Tibial artery (tissue), 4 donors: Measurements from ENCODE around the gene CARD19.
"Not testable (repeated sequence)": the region's sequence is repeated elsewhere in the genome, so short reads cannot be mapped to it uniquely, and the experiment has no call there.

Experiments
- DNase-seq, 2 donors: peaks; one replicate each; pipeline ENCODE4 v3.0.0-alpha.2; 2019
- H3K27ac ChIP-seq, 2 donors: fragments of 200-600 bp; sonication (generic) in 1 of 2; 1 replicate in 1 of 2; 2 replicates in 1 of 2; pipeline ENCODE4 v1.5.1; 2018 to 2019; ENCODE audit warnings: mild to moderate bottlenecking in 1 of 2
- H3K27me3 ChIP-seq, 2 donors: fragments of 200-600 bp; sonication (generic) in 1 of 2; one replicate each; pipeline versions ENCODE4 v1.5.1 to v1.6.0; 2016 to 2019
- H3K36me3 ChIP-seq, 3 donors: fragments of 200-600 bp; sonication (generic) in 2 of 3; one replicate each; pipeline ENCODE4 v1.5.1; 2016 to 2019; ENCODE audit warnings: mild to moderate bottlenecking in 2 of 3
- H3K4me1 ChIP-seq, 4 donors: fragments of 200-600 bp; sonication (generic) in 2 of 4; 1 replicate in 3 of 4; 2 replicates in 1 of 4; pipeline ENCODE4 v1.5.1; 2016 to 2019
- H3K4me3 ChIP-seq, 2 donors: fragments of 200-600 bp; sonication (generic) in 1 of 2; 1 replicate in 1 of 2; 2 replicates in 1 of 2; pipeline ENCODE4 v1.5.1; 2018 to 2019; ENCODE audit warnings: mild to moderate bottlenecking in 2 of 2
- H3K9me3 ChIP-seq, 3 donors: fragments of 200-600 bp; sonication (generic) in 1 of 3; one replicate each; pipeline ENCODE4 v1.5.1; 2016 to 2019
- CTCF ChIP-seq, 2 experiments: fragments of 200-600 bp in 1 of 2; fragments of 450-650 bp in 1 of 2; IDR thresholded peaks; one replicate each; pipeline ENCODE4 v1.5.1; 2017 to 2019; ENCODE audit warnings: antibody characterized with exemption in 2 of 2, mild to moderate bottlenecking in 1 of 2, moderate library complexity in 1 of 2
- intact Hi-C: fragments of 100-400 bp; cut with DNase I; formaldehyde crosslinking; loops from one replicate; pipeline ENCODE4 v1.15.0; 2023; ENCODE audit warnings: low total_unique reads

Gene CARD19

GRCh38 chr9:93114984-93115335 is 18.9 kb downstream of the CARD19 start:
- Histone ChIP-seq H3K36me3 (peaks cover 35 to 50% (median 47%) of the 10 kb centered on the region in 3 donors), H3K27me3 (no peaks in the 10 kb centered on the region), H3K27ac (no peak overlapping the region), H3K4me1 (peaks cover 0 to 25% (median 14%) of the 10 kb centered on the region in 4 donors), H3K9me3 (no peaks in the 10 kb centered on the region), H3K4me3 (no peak overlapping the region)
- intact Hi-C loops = no loop called here
- DNase-seq = peak in 1 of 2 donors; percentile 3
- no peak for TF ChIP-seq CTCF (IDR thresholded peaks at IDR 0.05)

GRCh38 chr9:93115486-93116071 is 19.6 kb downstream of the CARD19 start:
- H3K4me1 ChIP-seq = peaks cover 0 to 31% (median 20%) of the 10 kb centered on the region in 4 donors
- no peak overlapping the region for H3K27ac ChIP-seq
- no peak overlapping the region for H3K4me3 ChIP-seq
- no peaks in the 10 kb centered on the region for H3K27me3 ChIP-seq
- TF ChIP-seq CTCF (IDR thresholded peaks at IDR 0.05) = no peak
- intact Hi-C loops = no loop called here
- H3K9me3 ChIP-seq = no peaks in the 10 kb centered on the region
- no peak for DNase-seq
- peaks cover 33 to 44% (median 41%) of the 10 kb centered on the region in 3 donors for H3K36me3 ChIP-seq

- DNase-seq = peak; percentile 83 to 90
- no peak for TF ChIP-seq CTCF (IDR thresholded peaks at IDR 0.05)
- Histone ChIP-seq H3K9me3 (no peaks in the 10 kb centered on the region), H3K4me3 (no peak overlapping the region), H3K27me3 (no peaks in the 10 kb centered on the region), H3K36me3 (peaks cover 26 to 42% (median 40%) of the 10 kb centered on the region in 3 donors), H3K27ac (peak overlapping the region; percentile 34 to 60), H3K4me1 (peaks cover 0 to 34% (median 23%) of the 10 kb centered on the region in 4 donors)
- intact Hi-C loops = no loop called here
Observed at GRCh38 chr9:93116072-93116961, 20.3 kb downstream of the CARD19 start.

- peak; percentile 10 to 32 for DNase-seq
- intact Hi-C loops = not testable (repeated sequence)
Observed at GRCh38 chr9:93117521-93117920, 21.5 kb downstream of the CARD19 start.

GRCh38 chr9:93117924-93118862 is 22.2 kb downstream of the CARD19 start:
- Histone ChIP-seq H3K4me3 (no peak overlapping the region), H3K4me1 (peaks cover 0 to 36% (median 23%) of the 10 kb centered on the region in 4 donors), H3K27ac (no peak overlapping the region), H3K36me3 (peaks cover 20 to 40% (median 40%) of the 10 kb centered on the region in 3 donors), H3K9me3 (no peaks in the 10 kb centered on the region), H3K27me3 (no peaks in the 10 kb centered on the region)
- intact Hi-C loops = no loop called here
- no peak for TF ChIP-seq CTCF (IDR thresholded peaks at IDR 0.05)
- peak; percentile 14 to 53 for DNase-seq

More at GRCh38 chr9:93117521-93117920, 21.5 kb downstream of the CARD19 start:
- peaks cover 0 to 36% (median 23%) of the 10 kb centered on the region in 4 donors for H3K4me1 ChIP-seq
- H3K4me3 ChIP-seq, H3K27me3 ChIP-seq, H3K9me3 ChIP-seq, H3K27ac ChIP-seq: not testable (repeated sequence)
- H3K36me3 ChIP-seq = peaks cover 21 to 40% (median 40%) of the 10 kb centered on the region in 3 donors
